Brain microvascular endothelial cell (primary cell): Measurements from ENCODE around the gene RELL1.
A peak's percentile ranks its signal among the peaks of the same experiment; 100 is the strongest.

ENCODE experiments used
- DNase-seq: peaks from one replicate; pipeline ENCODE4 v3.0.0-alpha.2; 2020
- H3K27ac ChIP-seq: fragments of 250-450 bp; sonication (Bioruptor Pico); 2 replicates; pipeline ENCODE4 v1.5.1; 2020; ENCODE audit warnings: mild to moderate bottlenecking, moderate library complexity
- H3K27me3 ChIP-seq: fragments of 250-450 bp; sonication (Bioruptor Pico); replicated peaks from 2 replicates; pipeline ENCODE4 v1.5.1; 2020; ENCODE audit warnings: mild to moderate bottlenecking
- H3K36me3 ChIP-seq: fragments of 250-450 bp; sonication (Bioruptor Pico); replicated peaks from 2 replicates; pipeline ENCODE4 v1.5.1; 2020; ENCODE audit warnings: mild to moderate bottlenecking
- H3K4me3 ChIP-seq: 2 replicates; pipeline ENCODE4 v1.5.1; 2011; ENCODE audit warnings: low read depth, mild to moderate bottlenecking, control low read depth, low read length, moderate library complexity
- in situ Hi-C: cut with HindIII; loops from 2 replicates; pipeline ENCODE4 v1.10.0; 2017; ENCODE audit warnings: low sequenced_read_pairs, low pct_ligation_motif_present
- TF ChIP-seq, protein P1 (sequence below): IDR thresholded peaks from 2 replicates; pipeline ENCODE4 v1.5.1; 2011; ENCODE audit warnings: low read depth, mild to moderate bottlenecking, moderate library complexity, low read length, control low read depth, inconsistent platforms; ENCODE audit errors: missing control alignments

RELL1 gene, protein sequence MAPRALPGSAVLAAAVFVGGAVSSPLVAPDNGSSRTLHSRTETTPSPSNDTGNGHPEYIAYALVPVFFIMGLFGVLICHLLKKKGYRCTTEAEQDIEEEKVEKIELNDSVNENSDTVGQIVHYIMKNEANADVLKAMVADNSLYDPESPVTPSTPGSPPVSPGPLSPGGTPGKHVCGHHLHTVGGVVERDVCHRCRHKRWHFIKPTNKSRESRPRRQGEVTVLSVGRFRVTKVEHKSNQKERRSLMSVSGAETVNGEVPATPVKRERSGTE

DNA sequence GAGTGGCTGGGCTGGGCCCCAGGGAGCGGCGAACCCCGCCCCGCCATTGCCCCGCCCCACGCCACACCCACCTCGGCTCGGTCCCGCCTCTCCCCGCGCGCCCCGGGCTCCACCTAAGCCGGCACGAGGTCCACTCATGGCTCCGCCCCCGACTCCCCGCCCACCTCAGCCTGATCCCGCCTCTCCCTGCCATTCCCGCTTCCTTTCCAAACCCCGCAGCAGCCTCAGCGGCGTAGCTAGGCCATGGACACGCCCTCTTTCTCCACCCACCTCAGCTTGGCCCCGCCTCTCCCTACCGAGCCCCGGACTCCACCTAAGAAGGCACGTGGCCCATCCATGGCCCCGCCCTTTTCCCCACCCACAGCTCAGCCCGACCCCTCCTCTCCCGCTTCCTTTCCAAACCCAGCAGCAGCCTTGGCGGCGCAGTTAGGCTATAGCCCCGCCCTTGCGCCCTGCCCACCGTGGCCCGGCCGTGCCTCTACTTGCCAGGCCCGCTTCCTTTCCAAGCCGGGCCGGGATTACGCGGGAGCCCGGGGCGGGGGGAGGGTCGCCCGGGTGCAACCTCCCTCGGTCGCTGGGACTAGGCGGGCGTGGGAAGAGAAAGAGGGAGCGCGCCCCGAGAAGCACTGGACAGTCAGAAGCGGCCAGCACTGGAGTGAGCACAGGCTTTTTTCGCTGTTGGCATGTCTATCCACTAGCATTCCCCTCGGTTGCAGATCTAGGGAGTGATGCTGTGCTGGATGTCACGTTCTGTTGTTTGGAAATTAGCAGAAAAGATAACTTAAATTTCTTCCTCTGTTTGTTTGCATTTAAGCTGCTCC, at the start of gene RELL1:
RELL1 (minus strand) TSS at position 4 of the 821 bp plus-strand sequence. CDS start 89 bp downstream, outside the sequence.
- Histone ChIP-seq H3K4me3 (peak within 1 kb of the TSS; percentile 85), H3K27ac (peak within 1 kb of the TSS; percentile 91), H3K27me3 (no peaks in the 10 kb centered on the region), H3K36me3 (peaks cover 2% of the 10 kb centered on the region)
- TF ChIP-seq, protein P1, sequence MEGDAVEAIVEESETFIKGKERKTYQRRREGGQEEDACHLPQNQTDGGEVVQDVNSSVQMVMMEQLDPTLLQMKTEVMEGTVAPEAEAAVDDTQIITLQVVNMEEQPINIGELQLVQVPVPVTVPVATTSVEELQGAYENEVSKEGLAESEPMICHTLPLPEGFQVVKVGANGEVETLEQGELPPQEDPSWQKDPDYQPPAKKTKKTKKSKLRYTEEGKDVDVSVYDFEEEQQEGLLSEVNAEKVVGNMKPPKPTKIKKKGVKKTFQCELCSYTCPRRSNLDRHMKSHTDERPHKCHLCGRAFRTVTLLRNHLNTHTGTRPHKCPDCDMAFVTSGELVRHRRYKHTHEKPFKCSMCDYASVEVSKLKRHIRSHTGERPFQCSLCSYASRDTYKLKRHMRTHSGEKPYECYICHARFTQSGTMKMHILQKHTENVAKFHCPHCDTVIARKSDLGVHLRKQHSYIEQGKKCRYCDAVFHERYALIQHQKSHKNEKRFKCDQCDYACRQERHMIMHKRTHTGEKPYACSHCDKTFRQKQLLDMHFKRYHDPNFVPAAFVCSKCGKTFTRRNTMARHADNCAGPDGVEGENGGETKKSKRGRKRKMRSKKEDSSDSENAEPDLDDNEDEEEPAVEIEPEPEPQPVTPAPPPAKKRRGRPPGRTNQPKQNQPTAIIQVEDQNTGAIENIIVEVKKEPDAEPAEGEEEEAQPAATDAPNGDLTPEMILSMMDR: no peak
- in situ Hi-C loops: no loop called here
- DNase-seq: peak; percentile 100

DNA sequence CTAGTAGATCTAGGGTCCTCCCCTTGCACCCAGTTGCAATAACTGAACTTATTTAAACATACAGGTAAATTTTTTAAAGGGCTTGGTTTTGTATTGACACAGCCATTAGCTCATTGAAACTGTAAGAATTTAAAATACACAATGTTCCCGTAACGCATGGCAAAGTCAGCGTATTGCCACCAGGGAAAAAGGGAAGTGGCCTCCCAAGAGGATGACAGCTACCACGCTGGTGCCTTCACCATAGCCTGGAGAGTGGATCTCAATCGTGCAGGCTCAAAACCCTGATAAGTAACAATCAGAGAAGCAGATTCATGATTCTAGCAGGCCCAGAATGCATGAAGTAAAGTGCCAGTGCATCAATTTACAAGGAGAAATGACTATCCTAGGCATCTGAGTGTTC, 49.4 kb upstream of the RELL1 start:
- no peak for DNase-seq
- TF ChIP-seq, protein P1: no peak
- H3K27me3 ChIP-seq: no peaks in the 10 kb centered on the region
- in situ Hi-C loops: no loop called here
- no peaks in the 10 kb centered on the region for H3K36me3 ChIP-seq
- no peak overlapping the region for H3K4me3 ChIP-seq
- no peak overlapping the region for H3K27ac ChIP-seq

DNA sequence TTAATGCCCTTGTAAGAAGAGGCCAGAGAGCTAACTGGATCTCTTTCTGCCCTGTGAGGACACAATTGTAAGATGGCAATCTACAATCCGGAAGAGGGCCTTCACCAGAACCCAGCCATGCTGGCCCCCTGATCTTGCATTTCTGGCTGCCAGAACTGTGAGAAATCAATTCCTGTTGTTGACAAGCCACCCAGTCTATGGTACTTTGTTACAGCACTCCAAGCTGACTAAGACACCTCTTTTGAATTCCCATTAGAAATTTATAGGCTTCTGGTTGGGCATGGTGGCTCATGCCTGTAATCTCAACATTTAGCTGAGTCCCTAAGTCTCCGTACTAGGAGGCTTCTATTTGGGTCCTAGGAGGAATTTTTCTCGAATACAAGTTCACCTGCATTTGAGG, 48.8 kb upstream of the RELL1 start:
- TF ChIP-seq, protein P1: no peak
- H3K27ac ChIP-seq: no peak overlapping the region
- no peaks in the 10 kb centered on the region for H3K36me3 ChIP-seq
- H3K4me3 ChIP-seq: no peak overlapping the region
- in situ Hi-C loops: no loop called here
- DNase-seq: no peak
- no peaks in the 10 kb centered on the region for H3K27me3 ChIP-seq

DNA sequence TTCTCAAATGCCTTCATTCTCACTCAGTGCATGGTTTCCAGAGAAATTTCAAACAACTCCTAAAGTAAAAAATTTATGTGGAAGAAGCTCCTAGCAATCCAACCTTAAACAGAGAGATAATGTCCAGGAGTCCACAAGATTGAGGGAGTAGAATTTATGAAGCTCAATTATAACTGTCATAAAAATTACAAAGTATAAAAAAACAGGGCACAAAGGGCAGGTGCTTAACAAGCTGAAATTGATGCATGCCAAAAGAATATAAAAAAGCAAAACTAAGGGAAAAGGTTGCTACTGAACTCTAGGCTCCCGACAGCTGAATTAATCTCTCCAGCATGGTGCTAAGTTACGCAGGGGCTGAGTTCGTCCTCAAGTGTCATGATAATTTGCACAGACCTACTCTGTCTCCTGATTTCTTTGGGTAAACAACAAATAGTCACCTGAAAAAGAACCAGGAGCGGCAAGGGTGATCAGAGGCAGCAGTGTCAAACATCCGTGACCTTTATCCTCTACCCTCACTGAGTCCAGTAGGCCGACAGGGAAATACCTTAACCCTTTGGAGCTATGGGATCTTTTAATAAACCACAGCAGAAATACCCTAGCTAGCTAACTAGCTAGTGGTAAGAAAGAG, 47.2 kb upstream of the RELL1 start:
- Histone ChIP-seq H3K36me3 (no peaks in the 10 kb centered on the region), H3K27ac (no peak overlapping the region), H3K27me3 (no peaks in the 10 kb centered on the region), H3K4me3 (no peak overlapping the region)
- in situ Hi-C loops: no loop called here
- TF ChIP-seq, protein P1: no peak
- no peak for DNase-seq

DNA sequence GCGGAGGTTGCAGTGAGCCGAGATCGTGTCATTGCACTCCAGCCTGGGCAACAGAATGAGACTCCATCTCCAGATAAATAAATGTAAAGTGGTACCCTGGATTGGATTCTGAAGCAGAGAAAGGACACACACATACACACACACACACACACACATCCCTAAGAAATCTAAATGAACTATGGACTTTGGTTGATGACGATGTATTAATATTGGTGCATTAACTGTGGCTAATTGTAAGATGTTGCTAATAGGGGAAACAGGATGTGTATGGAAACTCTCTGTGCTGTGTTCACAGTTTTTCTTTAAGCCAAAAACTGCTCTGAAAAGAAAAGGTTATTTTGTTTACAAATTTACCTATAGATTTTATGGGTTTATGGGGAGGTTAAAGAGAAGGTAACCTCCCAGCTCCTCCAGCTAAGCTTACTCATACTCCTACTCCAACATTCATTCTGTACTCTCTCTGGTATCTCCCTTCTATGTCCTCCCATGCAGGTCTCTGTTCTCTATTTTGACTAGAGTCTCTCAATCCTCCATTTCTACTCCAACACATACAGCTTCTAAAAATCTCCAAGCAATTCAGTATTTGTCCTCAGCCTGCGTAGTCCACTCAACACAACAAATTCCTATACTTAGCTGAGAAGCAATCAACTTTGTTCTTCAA, 46.5 kb upstream of the RELL1 start:
- no peak for DNase-seq

More for the DNA sequence above, 46.5 kb upstream of the RELL1 start:
- TF ChIP-seq, protein P1: no peak
- no peaks in the 10 kb centered on the region for H3K27me3 ChIP-seq
- H3K27ac ChIP-seq: no peak overlapping the region
- no peaks in the 10 kb centered on the region for H3K36me3 ChIP-seq
- in situ Hi-C loops: no loop called here
- no peak overlapping the region for H3K4me3 ChIP-seq
